Right renal pelvis (tissue), 4 donors: Measurements from ENCODE around the gene GTPBP2. TPM values are rescaled to one million over a fixed set of nuclear protein-coding genes. Genes with fewer than 3 reads are reported as not detected.
"Not testable (repeated sequence)": the region's sequence is repeated elsewhere in the genome, so short reads cannot be mapped to it uniquely, and the experiment has no call there.

Experiments
- DNase-seq, 4 donors: peaks; one replicate each; pipeline ENCODE4 v3.0.0-alpha.2; 2013; ENCODE audit warnings: low read depth in 4 of 4, low spot score in 3 of 4, missing footprints in 1 of 4
- polyA plus RNA-seq, 4 donors: library from polyadenylated mRNA; unstranded; fragments of 120-200 nt; gene quantifications; one replicate each; pipeline ENCODE4 v1.2.1, GENCODE V29; 2013; ENCODE audit not compliant: insufficient read length in 4 of 4

GTPBP2 gene
- polyA plus RNA-seq, 4 donors = 46.5 to 52.1 (median 49.2) TPM

GRCh38 chr6:43665376-43665775 is 36.3 kb upstream of the GTPBP2 start:
- no peak for DNase-seq

DNA sequence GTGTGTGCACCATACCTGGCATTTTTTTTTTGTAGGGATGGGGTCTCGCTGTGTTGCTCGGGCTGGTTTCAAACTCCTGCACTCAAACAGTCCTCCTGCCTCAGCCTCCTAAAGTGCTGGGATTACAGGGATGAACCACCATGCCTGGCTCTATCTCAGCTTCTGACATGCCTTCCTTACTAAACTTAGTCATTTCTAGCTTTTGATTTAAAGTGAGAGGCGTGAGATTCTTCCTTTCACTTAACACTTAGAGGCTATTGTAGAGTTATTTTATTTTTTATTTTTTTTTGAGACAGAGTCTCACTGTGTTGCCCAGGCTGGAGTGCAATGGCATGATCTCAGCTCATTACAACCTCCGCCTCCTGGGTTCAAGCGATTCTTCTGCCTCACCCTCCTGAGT is 33.9 kb upstream of the GTPBP2 start:
- not testable (repeated sequence) for DNase-seq

GRCh38 chr6:43658161-43658560 is 29.1 kb upstream of the GTPBP2 start:
- no peak for DNase-seq

DNA sequence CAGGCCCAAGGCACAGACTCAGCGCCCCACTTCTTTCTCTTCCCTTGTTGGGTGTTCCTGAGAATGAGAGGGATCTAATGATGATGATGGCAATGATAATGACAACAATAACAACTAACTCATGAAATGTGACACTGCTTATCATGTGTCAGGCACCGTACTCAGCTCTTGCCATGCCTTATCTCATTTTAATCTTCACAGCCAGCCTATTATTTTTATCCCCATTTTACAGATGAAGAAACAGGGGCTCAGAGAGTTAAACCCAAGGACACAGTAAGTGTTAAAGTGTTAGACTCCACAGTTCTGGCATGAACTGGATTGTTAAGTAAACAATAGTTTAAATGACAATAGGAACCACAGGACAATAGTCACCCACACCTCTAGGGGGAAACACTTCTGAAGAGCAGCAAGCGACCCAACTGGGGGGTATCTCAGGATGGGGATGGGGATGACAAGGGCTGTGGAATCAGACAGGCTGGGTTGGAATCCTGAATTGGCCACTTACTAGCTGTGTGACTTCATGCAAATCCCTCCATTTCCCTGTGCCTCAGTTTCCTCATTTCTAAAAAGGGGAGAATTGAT is 28.2 kb upstream of the GTPBP2 start:
- DNase-seq = no peak

DNA sequence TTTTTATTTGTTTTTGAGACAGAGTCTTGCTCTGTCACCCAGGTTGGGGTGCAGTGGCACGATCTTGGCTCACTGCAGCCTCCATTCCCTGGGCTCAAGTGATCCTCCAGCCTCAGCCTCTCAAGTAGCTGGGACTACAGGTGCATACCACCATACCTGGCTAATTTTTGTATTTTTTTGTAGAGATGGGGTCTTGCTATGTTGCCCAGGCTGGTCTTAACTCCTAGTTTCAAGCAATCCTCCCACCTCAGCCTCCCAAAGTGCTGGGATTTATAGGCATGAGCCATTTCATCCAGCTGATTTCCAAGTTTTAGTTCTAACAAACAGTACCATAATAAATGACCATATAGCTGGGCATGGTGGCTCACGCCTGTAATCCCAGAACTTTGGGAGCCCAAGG is 23.8 kb upstream of the GTPBP2 start:
- not testable (repeated sequence) for DNase-seq

DNA sequence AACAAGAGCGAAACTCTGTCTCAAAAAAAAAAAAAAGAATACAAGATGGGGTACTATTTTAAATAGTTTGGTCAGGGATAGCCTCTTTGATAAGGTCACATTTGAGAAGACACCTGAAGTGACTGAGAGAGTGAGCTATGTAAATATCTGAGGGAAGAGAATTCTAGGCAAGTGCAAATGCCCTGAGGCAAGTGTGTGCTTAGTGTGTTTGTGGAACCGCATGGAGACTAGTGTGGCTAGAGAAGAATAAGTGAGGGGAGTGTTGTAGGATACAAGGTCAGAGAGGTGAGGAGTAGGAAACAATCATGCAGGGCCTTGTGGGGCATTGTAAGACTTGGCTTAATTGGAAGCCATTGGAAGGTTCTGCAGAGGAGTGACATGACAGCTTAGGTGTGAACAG is 19.2 kb upstream of the GTPBP2 start:
- no peak for DNase-seq

DNA sequence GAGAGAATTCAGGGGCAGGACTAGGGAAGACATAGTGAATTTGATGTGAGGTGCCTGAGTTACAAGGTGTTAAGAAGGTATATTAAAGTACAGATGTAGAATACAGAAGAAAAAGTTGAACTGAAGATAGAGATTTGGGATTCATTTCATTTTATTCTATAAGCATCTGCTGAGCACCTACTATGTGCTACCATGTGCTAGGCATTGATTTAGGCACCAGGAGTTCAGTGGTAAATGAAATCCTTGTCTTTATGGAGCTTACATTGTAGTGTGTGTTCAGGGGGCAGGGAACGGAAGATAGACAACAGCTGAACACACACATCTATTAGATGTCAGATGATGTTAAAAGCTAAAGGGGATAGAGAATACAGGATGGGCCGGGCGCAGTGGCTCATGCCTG is 18.5 kb upstream of the GTPBP2 start:
- no peak for DNase-seq

GRCh38 chr6:43645613-43645964 is 16.5 kb upstream of the GTPBP2 start:
- no peak for DNase-seq

DNA sequence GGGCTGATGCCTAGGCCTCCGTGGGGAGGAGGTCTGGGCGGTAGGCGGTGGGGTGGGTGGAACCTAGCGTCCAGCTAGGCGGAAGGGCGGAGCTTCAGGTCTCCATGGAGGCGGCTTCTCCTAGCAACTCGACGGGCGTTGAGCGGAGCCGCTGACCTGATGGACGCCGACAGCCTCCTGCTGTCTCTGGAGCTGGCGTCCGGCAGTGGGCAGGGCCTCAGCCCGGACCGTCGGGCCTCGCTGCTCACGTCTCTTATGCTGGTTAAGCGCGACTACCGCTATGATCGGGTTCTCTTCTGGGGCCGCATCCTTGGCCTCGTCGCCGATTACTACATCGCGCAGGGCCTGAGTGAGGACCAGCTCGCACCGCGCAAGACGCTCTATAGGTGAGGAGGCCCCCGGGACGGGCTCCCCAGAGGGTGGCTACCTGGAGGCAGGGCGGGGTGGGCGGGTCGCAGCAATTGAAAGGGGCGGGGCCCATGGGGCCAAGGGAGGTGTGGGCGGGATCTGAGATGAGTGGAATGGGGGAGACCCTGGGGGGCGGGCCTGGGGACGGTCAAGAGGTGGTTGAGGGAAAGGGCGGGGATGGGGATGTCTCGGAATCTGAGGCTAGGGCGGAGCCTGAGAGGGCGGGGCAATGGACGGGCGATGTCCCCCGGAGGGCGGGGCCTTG is 16.0 kb upstream of the GTPBP2 start, which contains the start of gene RSPH9:
Gene RSPH9 (plus strand): TSS at position 97 of the 673 bp plus-strand sequence. CDS start 63 bp downstream, at position 160.
- DNase-seq = no peak

DNA sequence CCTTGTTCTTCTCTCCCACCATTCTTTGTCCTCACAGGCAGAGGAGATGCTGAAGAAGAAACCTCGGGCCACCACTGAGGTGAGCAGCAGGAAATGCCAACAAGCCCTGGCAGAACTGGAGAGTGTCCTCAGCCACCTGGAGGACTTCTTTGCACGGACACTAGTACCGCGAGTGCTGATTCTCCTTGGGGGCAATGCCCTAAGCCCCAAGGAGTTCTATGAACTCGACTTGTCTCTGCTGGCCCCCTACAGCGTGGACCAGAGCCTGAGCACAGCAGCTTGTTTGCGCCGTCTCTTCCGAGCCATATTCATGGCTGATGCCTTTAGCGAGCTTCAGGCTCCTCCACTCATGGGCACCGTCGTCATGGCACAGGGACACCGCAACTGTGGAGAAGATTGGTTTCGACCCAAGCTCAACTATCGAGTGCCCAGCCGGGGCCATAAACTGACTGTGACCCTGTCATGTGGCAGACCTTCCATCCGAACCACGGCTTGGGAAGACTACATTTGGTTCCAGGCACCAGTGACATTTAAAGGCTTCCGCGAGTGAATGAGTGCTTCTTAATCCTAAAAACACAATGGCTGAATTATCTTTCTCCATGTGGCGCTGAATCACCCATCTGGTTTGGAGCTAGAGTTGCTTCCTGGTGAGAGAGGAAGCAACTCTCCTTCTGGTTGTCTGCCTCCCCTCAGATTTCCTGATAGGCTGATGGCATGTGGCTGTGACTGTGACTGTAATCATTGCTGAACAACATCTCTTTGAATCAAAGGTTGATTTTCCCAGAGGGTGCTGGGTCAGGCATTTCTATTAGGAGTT is 11.1 kb upstream of the GTPBP2 start:
- no peak for DNase-seq

DNA sequence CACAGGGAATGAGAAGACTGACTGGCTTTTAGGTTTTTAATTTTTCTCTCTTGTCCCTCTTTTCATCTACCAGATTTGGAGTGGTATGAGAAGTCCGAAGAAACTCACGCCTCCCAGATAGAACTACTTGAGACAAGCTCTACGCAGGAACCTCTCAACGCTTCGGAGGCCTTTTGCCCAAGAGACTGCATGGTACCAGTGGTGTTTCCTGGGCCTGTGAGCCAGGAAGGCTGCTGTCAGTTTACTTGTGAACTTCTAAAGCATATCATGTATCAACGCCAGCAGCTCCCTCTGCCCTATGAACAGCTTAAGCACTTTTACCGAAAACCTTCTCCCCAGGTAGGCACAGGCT is 7.2 kb upstream of the GTPBP2 start:
- DNase-seq = peak in 1 of 4 donors; percentile 22

- DNase-seq = peak; percentile 65 to 73 (median 71)
These were observed 6.6 kb upstream of the GTPBP2 start, which contains the start of gene MAD2L1BP for GRCh38 chr6:43635387-43636307. Gene MAD2L1BP (plus strand): TSS chr6:43635840. CDS start chr6:43635876, 36 bp downstream.

- no peak for DNase-seq
These were observed 5.7 kb upstream of the GTPBP2 start for GRCh38 chr6:43634702-43635303.

- DNase-seq = not testable (repeated sequence)
These were observed 3.9 kb upstream of the GTPBP2 start for GRCh38 chr6:43633002-43633401.

- no peak for DNase-seq
These were observed 2.0 kb upstream of the GTPBP2 start for GRCh38 chr6:43630980-43631619.

DNA sequence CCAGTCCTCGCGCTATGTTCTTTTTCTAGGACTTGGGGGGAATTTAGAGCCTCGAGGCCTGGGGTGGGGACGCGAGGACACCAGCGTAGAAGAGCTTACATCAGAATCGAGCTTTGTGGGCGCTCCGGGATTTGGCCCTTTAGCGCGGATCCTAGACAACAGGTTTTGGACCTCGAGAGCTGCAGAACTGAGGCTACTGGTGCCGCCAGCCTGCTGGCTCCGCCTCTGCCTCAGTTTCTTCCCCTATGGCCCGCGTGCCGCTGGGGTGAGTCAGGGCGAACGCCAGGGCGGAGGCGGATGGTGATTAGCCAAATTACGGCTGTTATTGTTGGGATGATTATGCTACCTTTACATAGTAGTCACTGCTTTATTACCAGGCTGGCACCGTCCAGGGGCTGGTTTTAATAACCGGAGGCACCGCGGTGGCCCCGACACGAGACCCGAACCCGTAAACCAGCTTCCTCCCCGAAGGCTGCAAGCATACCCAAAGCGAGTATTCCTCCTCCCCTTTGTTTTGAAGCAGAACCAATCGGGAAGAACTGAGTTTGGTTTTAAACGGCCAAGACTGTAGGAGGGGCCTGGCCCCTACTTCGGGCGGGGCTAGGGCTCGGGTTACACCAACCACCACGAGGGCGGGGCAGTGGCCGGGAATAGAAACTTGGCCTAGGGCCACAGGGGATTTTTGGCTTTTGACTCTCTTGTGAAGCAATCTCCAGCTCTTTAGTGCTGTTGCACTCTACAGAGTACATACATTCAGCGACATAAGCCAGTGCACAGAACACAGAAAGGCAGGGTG is 639 bp upstream of the GTPBP2 start:
- DNase-seq = peak; percentile 90 to 95 (median 94)

DNA sequence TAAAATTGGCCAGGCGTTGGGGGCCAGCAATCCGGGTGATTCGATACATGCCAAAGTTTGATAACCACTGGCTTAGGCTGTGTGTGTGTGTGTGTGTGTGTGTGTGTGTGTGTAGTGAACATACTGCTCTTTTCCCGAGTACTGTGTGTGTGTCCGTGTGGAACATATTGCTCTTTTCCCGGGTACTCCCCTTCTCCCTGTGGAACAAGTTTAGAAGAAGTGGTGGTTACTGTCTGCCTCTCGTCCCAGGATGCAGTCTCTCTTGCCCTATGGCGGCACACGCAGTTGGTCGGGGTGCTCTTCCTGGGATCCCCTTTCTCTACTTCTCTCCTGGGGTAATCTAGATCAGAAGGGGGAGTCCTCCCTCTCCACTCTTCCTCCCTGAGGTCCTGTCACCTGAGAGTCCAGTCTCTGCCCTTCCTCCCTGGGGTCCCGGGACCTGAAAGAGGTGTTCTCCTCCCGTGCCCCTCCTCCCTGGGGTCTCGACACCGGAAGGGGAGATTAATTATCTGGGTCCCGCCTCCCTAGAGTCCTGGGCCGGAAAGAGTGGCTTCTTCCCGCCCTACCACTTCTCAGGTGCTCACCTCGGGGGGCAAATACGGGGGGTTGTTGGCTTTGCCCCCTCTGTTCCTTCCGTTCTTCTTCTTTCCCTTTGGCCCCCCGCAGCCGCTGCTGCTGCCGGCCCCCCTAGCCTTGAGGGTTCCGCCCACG is 516 bp downstream of the GTPBP2 start:
- peak in 2 of 4 donors; percentile 41 to 50 for DNase-seq
